ENCODE measurements around the gene LRRC58. TPM values are rescaled to one million over a fixed set of nuclear protein-coding genes. Genes with fewer than 3 reads are reported as not detected.

Gene LRRC58
- polyA plus RNA-seq, 1 donor: 11.1 TPM

DNA sequence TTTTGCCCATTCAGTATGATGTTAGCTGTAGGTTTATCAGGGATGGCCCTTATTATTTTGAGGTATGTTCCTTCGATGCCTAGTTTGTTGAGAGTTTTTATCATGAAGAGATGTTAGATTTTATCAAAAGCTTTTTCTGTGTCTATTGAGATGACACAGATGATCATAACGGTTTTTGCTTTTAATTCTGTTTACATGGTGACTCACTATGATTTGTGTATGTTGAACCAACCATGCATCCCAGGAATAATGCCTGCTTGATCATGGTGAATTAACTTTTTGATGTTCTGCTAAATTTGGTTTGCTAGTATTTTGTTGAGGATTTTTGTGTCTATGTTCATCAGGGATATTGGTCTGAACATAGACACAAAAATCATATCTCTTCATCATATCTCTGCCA, 72.4 kb downstream of the LRRC58 start:
- no peak for DNase-seq (ENCODE audit: low read depth)

GRCh38 chr3:120275618-120276017, 73.5 kb downstream of the LRRC58 start:
- no peak for DNase-seq (ENCODE audit: low read depth)

DNA sequence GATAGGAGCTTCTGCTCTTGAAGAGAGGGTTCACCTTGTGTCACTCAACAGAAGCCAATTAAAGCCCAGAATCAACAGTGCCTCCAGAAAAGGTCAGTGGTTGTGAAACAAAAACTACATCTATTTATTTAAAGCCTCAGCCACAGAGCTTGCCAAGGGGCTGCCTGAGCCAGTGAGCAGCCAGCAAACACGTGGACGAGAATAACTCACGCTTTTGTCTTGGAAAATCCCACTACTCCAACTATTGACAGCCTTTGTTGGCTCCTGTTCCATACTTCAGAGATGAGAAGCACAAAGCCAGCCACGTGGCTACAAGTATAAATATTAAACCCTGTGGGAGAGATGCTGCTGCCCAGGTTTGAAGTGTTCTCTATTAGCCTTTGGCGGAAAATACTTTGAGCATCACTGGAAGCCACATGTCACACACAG, 74.4 kb downstream of the LRRC58 start:
- DNase-seq (ENCODE audit: low read depth): no peak

Other genes with a start within 250 kb of the LRRC58 start
- gene GPR156, start 64.1 kb downstream of the LRRC58 start, polyA plus RNA-seq (ENCODE audit: insufficient read length): 1.7 TPM
- gene FSTL1, start 101.6 kb upstream of the LRRC58 start, polyA plus RNA-seq (ENCODE audit: insufficient read length): 571 TPM
- gene NDUFB4, start 247.0 kb upstream of the LRRC58 start, polyA plus RNA-seq (ENCODE audit: insufficient read length): 170 TPM